CD4-positive, alpha-beta T cell (primary cell): ENCODE measurements around the gene USP40. TPM values are rescaled to one million over a fixed set of nuclear protein-coding genes. Genes with fewer than 3 reads are reported as not detected.

ENCODE experiments used
- ATAC-seq: fragments of 200-7000 bp; cut with Tn5 transposase; one replicate; pipeline ENCODE4 v1.10.0; 2022; ENCODE audit warnings: mild to moderate bottlenecking; ENCODE audit not compliant: poor library complexity
- CTCF ChIA-PET: fragments of 350-600 bp; sonication (Branson Sonifier 250); formaldehyde crosslinking; loops from one replicate; lab custom pipeline; 2021; ENCODE audit warnings: antibody characterized with exemption, inconsistent platforms; lab: Charles Lee
- POLR2A ChIA-PET: fragments of 350-600 bp; sonication (Branson Sonifier 250); formaldehyde crosslinking; loops from one replicate; lab custom pipeline; 2021; ENCODE audit warnings: antibody characterized with exemption, inconsistent platforms; lab: Charles Lee
- DNase-seq, 14 experiments: peaks; one replicate each; pipeline ENCODE4 v3.0.0-alpha.2; 2013 to 2020; ENCODE audit warnings: mixed read lengths in 2 of 14
- H3K27ac ChIP-seq, 2 donors: one replicate each; pipeline versions ENCODE4 v1.5.1 to v1.7.0; 2013; ENCODE audit warnings: low read length in 2 of 2, low read depth in 1 of 2, mild to moderate bottlenecking in 1 of 2
- H3K27me3 ChIP-seq, 2 experiments: 1 replicate in 1 of 2; 2 replicates in 1 of 2; pipeline versions ENCODE4 v1.6.1 to v1.7.0; 2013; ENCODE audit warnings: low read length in 2 of 2, control low read depth in 1 of 2, mild to moderate bottlenecking in 1 of 2, moderate library complexity in 1 of 2; ENCODE audit not compliant: insufficient read depth in 2 of 2, control insufficient read depth in 1 of 2
- H3K36me3 ChIP-seq: one replicate; pipeline ENCODE4 v1.6.1; 2013; ENCODE audit warnings: low read length, control low read depth; ENCODE audit not compliant: insufficient read depth
- H3K4me1 ChIP-seq: one replicate; pipeline ENCODE4 v1.6.1; 2013; ENCODE audit warnings: low read length, control low read depth; ENCODE audit not compliant: insufficient read depth
- H3K4me3 ChIP-seq: one replicate; pipeline ENCODE4 v1.5.1; 2013; ENCODE audit warnings: mild to moderate bottlenecking, low read length, moderate library complexity
- H3K9me3 ChIP-seq, 2 experiments: 1 replicate in 1 of 2; 2 replicates in 1 of 2; pipeline versions ENCODE4 v1.6.1 to v1.7.0; 2013; ENCODE audit warnings: low read length in 2 of 2, mild to moderate bottlenecking in 2 of 2, control low read depth in 1 of 2, moderate library complexity in 1 of 2; ENCODE audit not compliant: control insufficient read depth in 1 of 2, insufficient read depth in 1 of 2
- H3K27ac Mint-ChIP-seq: one replicate; pipeline ENCODE4 v1.8.0; 2020; ENCODE audit warnings: mixed read lengths
- H3K27me3 Mint-ChIP-seq: one replicate; pipeline ENCODE4 v1.8.0; 2021; ENCODE audit warnings: mixed read lengths
- H3K36me3 Mint-ChIP-seq: one replicate; pipeline ENCODE4 v1.8.0; 2021; ENCODE audit warnings: low read depth, mixed read lengths
- H3K4me1 Mint-ChIP-seq: one replicate; pipeline ENCODE4 v1.8.0; 2021; ENCODE audit warnings: low read depth, mixed read lengths
- H3K4me3 Mint-ChIP-seq: one replicate; pipeline ENCODE4 v1.8.0; 2020; ENCODE audit warnings: mild to moderate bottlenecking, mixed read lengths
- H3K9me3 Mint-ChIP-seq: one replicate; pipeline ENCODE4 v1.8.0; 2020; ENCODE audit warnings: mixed read lengths
- intact Hi-C, 2 experiments: fragments of 100-400 bp; cut with DNase I in 1 of 2; cut with micrococcal nuclease in 1 of 2; formaldehyde crosslinking; loops; one replicate each; pipeline versions ENCODE4 v1.15.1 to v1.9.0; 2023 to 2025; cut with DNase I, micrococcal nuclease
- total RNA-seq, 174 experiments: library from RNA in 2 of 174; stranded (reverse) in 2 of 174; gene quantifications; one replicate each; pipeline ENCODE4 v1.2.3 and lab custom pipeline; 2021 to 2026
- TF ChIP-seq, protein P1 (sequence below): fragments of 200-600 bp; IDR thresholded peaks from one replicate; pipeline ENCODE4 v1.8.0; 2022; ENCODE audit warnings: antibody characterized with exemption, mild to moderate bottlenecking

USP40 gene
- total RNA-seq, 2 experiments from 2014 or later = 7.2 to 8.7 TPM

DNA sequence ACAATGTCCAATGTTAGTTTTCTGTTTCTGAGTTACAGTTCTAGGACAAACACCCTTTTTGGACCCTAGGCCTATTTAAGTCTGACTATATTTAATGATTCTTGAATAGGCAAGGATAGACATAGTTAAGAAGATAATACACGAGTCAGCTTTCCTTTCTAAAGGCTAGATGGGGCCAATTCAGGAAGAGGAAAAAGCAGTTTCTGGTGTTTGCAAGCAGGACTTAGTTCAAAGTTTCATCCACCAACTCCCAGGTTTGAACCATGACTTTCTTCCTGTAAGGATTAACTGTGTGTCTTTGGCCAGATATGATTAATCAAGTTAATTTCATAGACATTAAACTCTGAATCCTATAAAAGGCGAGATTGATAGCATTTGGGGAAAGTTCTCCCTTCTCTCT is 66.7 kb downstream of the USP40 start:
- H3K27ac Mint-ChIP-seq = no peak overlapping the region
- Histone ChIP-seq H3K4me1 (no peaks in the 10 kb centered on the region), H3K9me3 (peaks cover 4 to 19% of the 10 kb centered on the region in 2 experiments), H3K27me3 (no peaks in the 10 kb centered on the region), H3K4me3 (no peak overlapping the region), H3K27ac (no peak overlapping the region), H3K36me3 (peaks cover 18% of the 10 kb centered on the region)
- no peaks in the 10 kb centered on the region for H3K27me3 Mint-ChIP-seq
- no peaks in the 10 kb centered on the region for H3K4me1 Mint-ChIP-seq
- intact Hi-C loops = no loop called here
- peaks cover 18% of the 10 kb centered on the region for H3K9me3 Mint-ChIP-seq
- no peak overlapping the region for H3K4me3 Mint-ChIP-seq
- ChIA-PET CTCF (no interaction called here), POLR2A (no interaction called here)
- ATAC-seq (no peak), DNase-seq (no peak)
- peaks cover 54% of the 10 kb centered on the region for H3K36me3 Mint-ChIP-seq
- TF ChIP-seq, protein P1, sequence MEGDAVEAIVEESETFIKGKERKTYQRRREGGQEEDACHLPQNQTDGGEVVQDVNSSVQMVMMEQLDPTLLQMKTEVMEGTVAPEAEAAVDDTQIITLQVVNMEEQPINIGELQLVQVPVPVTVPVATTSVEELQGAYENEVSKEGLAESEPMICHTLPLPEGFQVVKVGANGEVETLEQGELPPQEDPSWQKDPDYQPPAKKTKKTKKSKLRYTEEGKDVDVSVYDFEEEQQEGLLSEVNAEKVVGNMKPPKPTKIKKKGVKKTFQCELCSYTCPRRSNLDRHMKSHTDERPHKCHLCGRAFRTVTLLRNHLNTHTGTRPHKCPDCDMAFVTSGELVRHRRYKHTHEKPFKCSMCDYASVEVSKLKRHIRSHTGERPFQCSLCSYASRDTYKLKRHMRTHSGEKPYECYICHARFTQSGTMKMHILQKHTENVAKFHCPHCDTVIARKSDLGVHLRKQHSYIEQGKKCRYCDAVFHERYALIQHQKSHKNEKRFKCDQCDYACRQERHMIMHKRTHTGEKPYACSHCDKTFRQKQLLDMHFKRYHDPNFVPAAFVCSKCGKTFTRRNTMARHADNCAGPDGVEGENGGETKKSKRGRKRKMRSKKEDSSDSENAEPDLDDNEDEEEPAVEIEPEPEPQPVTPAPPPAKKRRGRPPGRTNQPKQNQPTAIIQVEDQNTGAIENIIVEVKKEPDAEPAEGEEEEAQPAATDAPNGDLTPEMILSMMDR = no peak

DNA sequence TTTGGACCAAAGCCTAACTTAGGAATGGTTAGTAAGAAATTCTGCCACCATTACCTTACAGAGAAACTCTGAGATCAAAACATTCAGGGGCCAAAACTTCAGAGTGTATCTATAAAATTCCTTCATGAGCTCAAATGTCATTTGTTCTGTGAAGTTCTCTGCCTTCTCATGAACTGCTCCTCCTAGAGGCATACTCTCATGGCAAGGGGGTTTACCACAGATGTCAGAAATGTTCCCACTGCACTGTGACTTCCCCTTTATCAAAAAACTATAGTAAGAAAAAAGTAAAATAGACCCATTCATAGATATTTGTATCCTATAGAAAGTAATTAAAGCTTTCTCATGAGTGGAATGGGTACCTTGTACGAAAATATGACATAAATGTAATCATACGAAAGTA is 68.5 kb downstream of the USP40 start:
- ATAC-seq (no peak), DNase-seq (no peak)
- intact Hi-C loops = no loop called here
- TF ChIP-seq, protein P1 = no peak
- peaks cover 23% of the 10 kb centered on the region for H3K36me3 ChIP-seq
- H3K4me1 Mint-ChIP-seq = no peaks in the 10 kb centered on the region
- H3K27ac ChIP-seq = no peak overlapping the region
- no peaks in the 10 kb centered on the region for H3K27me3 ChIP-seq
- peaks cover 6% of the 10 kb centered on the region for H3K9me3 Mint-ChIP-seq
- H3K4me1 ChIP-seq = no peaks in the 10 kb centered on the region
- peaks cover 37% of the 10 kb centered on the region for H3K36me3 Mint-ChIP-seq
- H3K27ac Mint-ChIP-seq = no peak overlapping the region
- ChIA-PET CTCF (no interaction called here), POLR2A (no interaction called here)
- no peak overlapping the region for H3K4me3 ChIP-seq
- H3K4me3 Mint-ChIP-seq = no peak overlapping the region
- H3K27me3 Mint-ChIP-seq = no peaks in the 10 kb centered on the region
- peaks cover 4 to 7% of the 10 kb centered on the region in 2 experiments for H3K9me3 ChIP-seq

DNA sequence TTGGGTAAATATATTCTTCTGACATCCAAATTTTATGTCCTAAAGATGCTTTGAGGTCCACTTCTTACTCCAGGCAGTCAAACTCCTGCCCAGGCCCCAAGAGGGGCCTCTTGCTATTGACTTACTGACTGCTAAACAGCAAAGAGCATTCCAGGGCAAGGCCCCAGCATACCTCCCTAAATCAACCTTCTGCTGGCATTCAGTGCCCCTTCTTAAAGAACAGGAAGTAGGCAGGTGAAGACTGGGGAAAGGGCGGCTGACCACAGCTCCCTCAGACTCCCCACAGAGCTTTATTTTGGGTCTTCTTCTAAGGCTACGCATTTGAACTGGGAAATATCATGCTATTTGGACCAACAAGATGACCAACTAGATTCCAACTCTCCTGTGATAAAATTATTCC is 68.9 kb downstream of the USP40 start:
- Mint-ChIP-seq H3K27ac (no peak overlapping the region), H3K9me3 (peaks cover 4% of the 10 kb centered on the region), H3K4me1 (no peaks in the 10 kb centered on the region), H3K27me3 (no peaks in the 10 kb centered on the region), H3K36me3 (peaks cover 35% of the 10 kb centered on the region), H3K4me3 (no peak overlapping the region)
- Histone ChIP-seq H3K9me3 (peaks cover 2 to 4% of the 10 kb centered on the region in 2 experiments), H3K36me3 (peaks cover 25% of the 10 kb centered on the region), H3K4me3 (no peak overlapping the region), H3K27ac (no peak overlapping the region), H3K27me3 (no peaks in the 10 kb centered on the region), H3K4me1 (no peaks in the 10 kb centered on the region)
- POLR2A ChIA-PET = no interaction called here
- DNase-seq (no peak), ATAC-seq (no peak)
- intact Hi-C loops = no loop called here
- TF ChIP-seq, protein P1 = no peak
- CTCF ChIA-PET = no interaction called here
